ENCODE data around the gene RAD21L1.

RAD21L1 gene

GRCh38 chr20:1295276-1295930 lies 69.6 kb downstream of the RAD21L1 start:
- TF ChIP-seq YY1 (IDR thresholded peaks at IDR 0.05; ENCODE audit: low read depth) (no peak), RAD21 (IDR thresholded peaks at IDR 0.05; ENCODE audit: low read depth) (no peak), ZBTB7A (IDR thresholded peaks at IDR 0.05; ENCODE audit: low read depth) (no peak), EP300 (IDR thresholded peaks at IDR 0.05; ENCODE audit: borderline replicate concordance) (no peak), TCF12 (IDR thresholded peaks at IDR 0.05; ENCODE audit: low read depth) (no peak), NFIC (IDR thresholded peaks at IDR 0.05) (no peak), REST (IDR thresholded peaks at IDR 0.05; ENCODE audit: low read depth) (no peak)

- TF ChIP-seq FOXM1 (IDR thresholded peaks at IDR 0.05; ENCODE audit: borderline replicate concordance, low read depth) (no peak), RAD21 (IDR thresholded peaks at IDR 0.05; ENCODE audit: low read depth) (no peak), CEBPB (IDR thresholded peaks at IDR 0.05) (no peak), CREB1 (IDR thresholded peaks at IDR 0.05; ENCODE audit: low read depth) (no peak), TEAD4 (IDR thresholded peaks at IDR 0.05) (no peak), TCF12 (IDR thresholded peaks at IDR 0.05; ENCODE audit: low read depth) (no peak), EP300 (IDR thresholded peaks at IDR 0.05; ENCODE audit: borderline replicate concordance) (no peak), YY1 (IDR thresholded peaks at IDR 0.05; ENCODE audit: low read depth) (no peak), REST (IDR thresholded peaks at IDR 0.05; ENCODE audit: low read depth) (no peak)
- TF ChIP-seq, protein P1, sequence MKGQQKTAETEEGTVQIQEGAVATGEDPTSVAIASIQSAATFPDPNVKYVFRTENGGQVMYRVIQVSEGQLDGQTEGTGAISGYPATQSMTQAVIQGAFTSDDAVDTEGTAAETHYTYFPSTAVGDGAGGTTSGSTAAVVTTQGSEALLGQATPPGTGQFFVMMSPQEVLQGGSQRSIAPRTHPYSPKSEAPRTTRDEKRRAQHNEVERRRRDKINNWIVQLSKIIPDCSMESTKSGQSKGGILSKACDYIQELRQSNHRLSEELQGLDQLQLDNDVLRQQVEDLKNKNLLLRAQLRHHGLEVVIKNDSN (IDR thresholded peaks at IDR 0.05) = no peak
These were observed 70.3 kb downstream of the RAD21L1 start for GRCh38 chr20:1296117-1296610.

DNA sequence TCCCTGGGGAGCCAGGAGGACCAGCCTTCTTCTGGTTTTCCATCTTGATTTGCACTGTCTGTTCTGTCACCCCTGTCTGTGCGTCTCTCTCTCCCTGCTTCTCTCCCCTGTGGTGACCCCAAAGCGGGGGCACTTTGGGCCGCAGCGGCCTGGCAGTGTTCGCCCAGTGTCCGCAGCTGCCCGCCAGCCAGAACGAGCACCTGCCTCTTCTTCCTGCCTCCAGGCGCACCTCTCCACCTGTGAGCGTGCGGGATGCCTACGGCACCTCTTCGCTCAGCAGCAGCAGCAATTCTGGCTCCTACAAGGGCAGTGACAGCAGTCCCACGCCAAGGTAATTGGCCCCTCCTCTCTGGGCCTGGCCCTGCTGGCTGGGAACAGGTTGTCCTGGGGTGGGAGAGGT lies 71.1 kb downstream of the RAD21L1 start:
- TF ChIP-seq REST (IDR thresholded peaks at IDR 0.05; ENCODE audit: low read depth) (no peak), NFIC (IDR thresholded peaks at IDR 0.05) (no peak), CREB1 (IDR thresholded peaks at IDR 0.05; ENCODE audit: low read depth) (no peak), CEBPB (IDR thresholded peaks at IDR 0.05) (no peak), EGR1 (IDR thresholded peaks at IDR 0.05) (no peak)
- TF ChIP-seq, protein P1 (IDR thresholded peaks at IDR 0.05) = no peak

DNA sequence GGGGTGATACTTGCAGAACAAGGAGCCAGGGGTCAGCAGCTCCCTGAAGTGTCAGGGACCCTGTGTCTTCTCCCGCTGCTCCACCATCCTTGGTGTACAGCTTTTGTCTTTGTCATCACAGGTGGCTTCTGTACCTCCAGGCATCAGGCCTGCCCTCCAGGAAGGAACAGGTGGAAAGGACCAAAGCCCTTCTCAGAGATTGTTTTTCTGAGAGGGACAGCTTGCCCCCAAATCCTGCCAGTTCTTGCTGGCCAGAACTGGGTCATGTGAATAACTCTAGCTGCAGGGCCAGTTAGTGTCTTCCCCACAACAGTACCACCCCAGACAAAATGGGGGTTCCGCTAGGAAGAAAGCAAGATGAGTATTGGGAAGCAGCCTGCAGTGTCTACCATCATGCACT lies 71.6 kb downstream of the RAD21L1 start:
- no peak for TF ChIP-seq CEBPB (IDR thresholded peaks at IDR 0.05)
- no peak for TF ChIP-seq NFIC (IDR thresholded peaks at IDR 0.05)

DNA sequence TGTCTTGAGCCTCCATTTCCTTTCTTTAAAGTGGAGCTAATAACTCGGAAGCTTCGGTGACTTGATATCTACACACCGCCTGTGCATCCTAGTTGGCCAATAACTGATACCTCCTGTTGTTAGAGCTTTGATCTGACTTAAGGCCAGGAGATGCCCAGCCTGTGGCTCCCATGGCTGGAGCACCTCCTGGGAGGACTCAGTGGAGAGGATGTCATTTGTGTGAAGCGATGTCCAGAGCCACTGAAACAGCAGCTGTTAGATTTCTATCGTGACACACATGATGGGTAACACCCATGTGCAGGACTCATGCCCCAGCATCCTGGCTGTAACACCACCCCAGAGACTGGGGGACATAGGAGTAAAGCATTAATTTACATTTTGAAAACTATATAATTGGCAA lies 72.3 kb downstream of the RAD21L1 start:
- TF ChIP-seq FOXM1 (IDR thresholded peaks at IDR 0.05; ENCODE audit: borderline replicate concordance, low read depth) (no peak), RAD21 (IDR thresholded peaks at IDR 0.05; ENCODE audit: low read depth) (no peak), CEBPB (IDR thresholded peaks at IDR 0.05) (no peak), EGR1 (IDR thresholded peaks at IDR 0.05) (no peak), CREB1 (IDR thresholded peaks at IDR 0.05; ENCODE audit: low read depth) (no peak), TAF1 (IDR thresholded peaks at IDR 0.05; ENCODE audit: low read depth) (no peak)

Measured in Ishikawa (cell line).